HCT116 (cell line): ENCODE measurements around the gene PIAS4.

ENCODE experiments used
- CTCF ChIP-seq, 3 experiments: fragments of 200-600 bp in 1 of 3; sonication (generic) in 1 of 3; IDR thresholded peaks in 2 of 3; conservative IDR thresholded peaks in 1 of 3; 2 replicates each; pipeline ENCODE4 v1.5.1; 2012 to 2017; ENCODE audit warnings: low read depth in 2 of 3, low read length in 2 of 3, antibody characterized with exemption in 1 of 3, borderline replicate concordance in 1 of 3, control low read depth in 1 of 3, mild to moderate bottlenecking in 1 of 3, mixed read lengths in 1 of 3, mixed run types in 1 of 3, moderate library complexity in 1 of 3; ENCODE audit not compliant: insufficient read depth in 1 of 3
- EZH2phosphoT487 ChIP-seq: fragments of 200-600 bp; IDR thresholded peaks from 2 replicates; pipeline ENCODE4 v1.6.1; 2018; ENCODE audit warnings: antibody characterized with exemption, borderline replicate concordance
- POLR2A ChIP-seq: IDR thresholded peaks from 2 replicates; pipeline ENCODE4 v1.7.0; 2011; ENCODE audit warnings: borderline replicate concordance; ENCODE audit not compliant: insufficient read depth, insufficient read length; ENCODE audit errors: extremely low read depth
- POLR2AphosphoS5 ChIP-seq: IDR thresholded peaks from 2 replicates; pipeline ENCODE4 v1.6.1; 2011; ENCODE audit warnings: mild to moderate bottlenecking, low read depth, low read length, moderate library complexity
- ZBTB33 ChIP-seq: IDR thresholded peaks from 2 replicates; pipeline ENCODE4 v1.6.1; 2011; ENCODE audit warnings: mild to moderate bottlenecking, low read length, moderate library complexity; ENCODE audit not compliant: insufficient replicate concordance; ENCODE audit errors: extremely low read depth

- TF ChIP-seq CTCF (IDR thresholded peaks at IDR 0.05 in 2 of 3, conservative IDR thresholded peaks at IDR 0.05 in 1 of 3; ENCODE audit: borderline replicate concordance in 1 of 3, insufficient read depth in 1 of 3, low read depth in 2 of 3, low read length in 2 of 3) = no peak
- TF ChIP-seq POLR2A = no peak
- no peak for TF ChIP-seq ZBTB33
- no peak for TF ChIP-seq POLR2AphosphoS5
- TF ChIP-seq EZH2phosphoT487 = no peak
These were observed 60.8 kb downstream of the PIAS4 start for GRCh38 chr19:4068047-4068966.
